HepG2 (cell line): ENCODE data around the gene STK4. TPM values are rescaled to one million over a fixed set of nuclear protein-coding genes. Genes with fewer than 3 reads are reported as not detected.

Source experiments
- ATAC-seq: fragments of 200-7000 bp; cut with Tn5 transposase; 3 replicates; pipeline ENCODE4 v1.9.1; 2020; ENCODE audit warnings: mild to moderate bottlenecking, moderate library complexity
- BruUV-seq: library from RNA; stranded (reverse); fragments of 400-500 nt; replicated peaks from 2 replicates; lab custom pipeline; 2021; lab: Mats Ljungman, UMichigan
- CTCF ChIA-PET: fragments of 300-600 bp; formaldehyde crosslinking; extraction: SDS; loops from one replicate; lab custom pipeline; 2021; ENCODE audit warnings: low total read pairs, inconsistent platforms, low intra/inter-chr PET ratio; lab: Yijun Ruan, JAX
- POLR2A ChIA-PET: fragments of 350-600 bp; sonication (Branson Sonifier 250); formaldehyde crosslinking; loops from one replicate; lab custom pipeline; 2020; ENCODE audit warnings: antibody characterized with exemption, inconsistent platforms; lab: Yijun Ruan, JAX
- DNase-seq: peaks from one replicate; pipeline ENCODE4 v3.0.0-alpha.2; 2015; ENCODE audit warnings: low spot score
- FAIRE-seq: peaks from 3 replicates; lab custom pipeline; 2011; peaks lifted over from hg19 to GRCh38; lab: Jason Lieb, UNC
- H2AFZ ChIP-seq: one replicate; pipeline ENCODE4 v1.6.1; 2011; ENCODE audit warnings: low read length, inconsistent platforms
- H3K27ac ChIP-seq: fragments of 300-600 bp; 3 replicates; pipeline ENCODE4 v1.8.0; 2011; ENCODE audit warnings: mixed run types, mild to moderate bottlenecking, mixed read lengths, low read length, inconsistent platforms; ENCODE audit not compliant: insufficient read depth; ENCODE audit errors: extremely low read length
- H3K27me3 ChIP-seq, 2 experiments: fragments of 200-600 bp in 1 of 2; 2 replicates in 1 of 2; 3 replicates in 1 of 2; pipeline versions ENCODE4 v1.6.0 to v1.8.0; 2011; ENCODE audit warnings: low read length in 2 of 2, mild to moderate bottlenecking in 2 of 2, moderate library complexity in 2 of 2, inconsistent platforms in 1 of 2; ENCODE audit not compliant: insufficient read depth in 2 of 2, control insufficient read depth in 1 of 2
- H3K36me3 ChIP-seq, 2 experiments: fragments of 200-600 bp in 1 of 2; replicated peaks in 1 of 2; 2 replicates in 1 of 2; 3 replicates in 1 of 2; pipeline versions ENCODE4 v1.5.1 to v1.8.0; 2011; ENCODE audit warnings: low read length in 2 of 2, inconsistent platforms in 1 of 2; ENCODE audit not compliant: insufficient read depth in 2 of 2, control insufficient read depth in 1 of 2
- H3K4me1 ChIP-seq: 2 replicates; pipeline ENCODE4 v1.5.1; 2012; ENCODE audit warnings: low read length, inconsistent platforms; ENCODE audit not compliant: insufficient read depth
- H3K4me2 ChIP-seq: 2 replicates; pipeline ENCODE4 v1.6.0; 2011; ENCODE audit warnings: low read depth, low read length, inconsistent platforms
- H3K4me3 ChIP-seq, 3 experiments: fragments of 200-600 bp in 1 of 3; sonication (generic), shearing (Covaris generic) in 1 of 3; replicated peaks in 1 of 3; 2 replicates each; pipeline ENCODE4 v1.5.1; 2011 to 2016; ENCODE audit warnings: low read length in 3 of 3, inconsistent platforms in 2 of 3, low read depth in 2 of 3, mild to moderate bottlenecking in 2 of 3, control low read depth in 1 of 3, mixed read lengths in 1 of 3; ENCODE audit not compliant: insufficient read depth in 1 of 3
- H3K79me2 ChIP-seq: one replicate; pipeline ENCODE4 v1.6.1; 2011; ENCODE audit warnings: low read length, inconsistent platforms; ENCODE audit not compliant: insufficient read depth
- H3K9ac ChIP-seq: 2 replicates; pipeline ENCODE4 v1.6.0; 2011; ENCODE audit warnings: mild to moderate bottlenecking, low read depth, low read length, inconsistent platforms; ENCODE audit not compliant: insufficient read depth
- H3K9me3 ChIP-seq: 2 replicates; pipeline ENCODE4 v1.5.1; 2012; ENCODE audit warnings: mild to moderate bottlenecking, low read length
- H4K20me1 ChIP-seq: 2 replicates; pipeline ENCODE4 v1.6.0; 2011; ENCODE audit warnings: inconsistent platforms, mild to moderate bottlenecking, low read length, moderate library complexity; ENCODE audit not compliant: insufficient read depth
- ATF4 ChIP-seq, 2 experiments: fragments of 450-650 bp in 1 of 2; sonication (generic) in 1 of 2; formaldehyde crosslinking; IDR thresholded peaks; 2 replicates each; pipeline versions ENCODE4 v1.5.0 to v1.8.0; 2020 to 2022; ENCODE audit warnings: mild to moderate bottlenecking in 1 of 2, missing genetic modification reagents in 1 of 2
- ATF7 ChIP-seq, 2 experiments: fragments of 450-650 bp in 1 of 2; sonication (generic) in 1 of 2; formaldehyde crosslinking in 1 of 2; IDR thresholded peaks; 2 replicates each; pipeline versions ENCODE4 v1.4.0 to v1.6.1; 2016 to 2020; ENCODE audit warnings: antibody characterized with exemption in 1 of 2, mild to moderate bottlenecking in 1 of 2, missing genetic modification reagents in 1 of 2
- CEBPB ChIP-seq: IDR thresholded peaks from 2 replicates; pipeline ENCODE4 v1.6.1; 2011; ENCODE audit warnings: low read depth, low read length, improper control_type of control experiment, borderline replicate concordance
- CEBPG ChIP-seq: IDR thresholded peaks from 2 replicates; pipeline ENCODE4 v1.6.1; 2016
- CREB1 ChIP-seq, 2 experiments: fragments of 450-650 bp in 1 of 2; IDR thresholded peaks; 2 replicates each; pipeline ENCODE4 v1.6.1; 2016 to 2017; ENCODE audit warnings: control low read depth in 1 of 2, mild to moderate bottlenecking in 1 of 2, missing compliant biosample characterization in 1 of 2, missing genetic modification characterization in 1 of 2
- FOSL2 ChIP-seq: sonication (generic); formaldehyde crosslinking; IDR thresholded peaks from 2 replicates; pipeline ENCODE4 v1.4.0; 2020; ENCODE audit warnings: missing genetic modification reagents
- MBD4 ChIP-seq: IDR thresholded peaks from 2 replicates; pipeline ENCODE4 v1.6.1; 2012; ENCODE audit warnings: low read length, inconsistent platforms, borderline replicate concordance
- ZBTB33 ChIP-seq: sonication (generic); formaldehyde crosslinking; IDR thresholded peaks from 2 replicates; pipeline ENCODE4 v1.4.0; 2020; ENCODE audit warnings: missing genetic modification reagents
- ZNF225 ChIP-seq: sonication (generic); formaldehyde crosslinking; IDR thresholded peaks from 2 replicates; pipeline ENCODE4 v1.4.0; 2020; ENCODE audit warnings: mild to moderate bottlenecking, missing genetic modification reagents
- ZNF644 ChIP-seq: IDR thresholded peaks from 2 replicates; pipeline ENCODE4 v1.6.1; 2016; ENCODE audit warnings: low read depth
- WGBS: methylation state at CpG from one replicate; pipeline ENCODE4 v1.1.6; 2017; ENCODE audit warnings: low lambda C conversion rate; 5-methylcytosine and 5-hydroxymethylcytosine counted together
- in situ Hi-C: cut with HindIII; loops from 2 replicates; pipeline ENCODE4 v1.10.0; 2017; ENCODE audit warnings: low pct_unique_long_range_greater_than_20kb; ENCODE audit not compliant: extremely low pct_ligation_motif_present
- intact Hi-C: fragments of 100-400 bp; cut with micrococcal nuclease; formaldehyde crosslinking; loops from one replicate; pipeline ENCODE4 v1.10.0; 2022; ENCODE audit not compliant: unreplicated experiment
- polyA plus RNA-seq, 8 experiments: library from polyadenylated mRNA; depleted of rRNA in 3 of 8; stranded (reverse) in 7 of 8; unstranded in 1 of 8; fragments of >200 nt; fragmentation: Illumina TruSeq in 4 of 8; extraction: Trizol in 4 of 8; gene quantifications; 2 replicates each; pipeline versions ENCODE4 v1.2.1 to v1.2.3, GENCODE V29; 2011 to 2016; ENCODE audit warnings: low read depth in 4 of 8, missing spikeins in 1 of 8, mixed read lengths in 1 of 8; ENCODE audit not compliant: insufficient read depth in 1 of 8
- total RNA-seq, 5 experiments: library from RNA; depleted of rRNA; stranded (reverse); fragments of >200 nt; fragmentation: Illumina TruSeq; extraction: Trizol; gene quantifications; 2 replicates each; pipeline ENCODE4 v1.2.3, GENCODE V29; 2016; ENCODE audit warnings: low read depth in 1 of 5

Gene STK4
- total and polyA plus RNA-seq, 2 of the 13 experiments (the other 11 are each of a cell fraction or from before 2014, with no cell fraction given): 25.6 to 38.3 TPM

- WGBS: 93% methylated on average over 10 of the region's 10 CpGs
- Histone ChIP-seq H2AFZ (no peak overlapping the region), H3K4me3 (no peak overlapping the region), H3K9me3 (no peaks in the 10 kb centered on the region), H3K27me3 (no peaks in the 10 kb centered on the region), H3K27ac (no peak overlapping the region), H3K79me2 (peaks cover 2% of the 10 kb centered on the region), H3K4me2 (no peak overlapping the region), H3K36me3 (peaks cover 2 to 23% of the 10 kb centered on the region in 2 experiments; a peak in 3 of 5 replicates), H4K20me1 (no peaks in the 10 kb centered on the region), H3K4me1 (no peaks in the 10 kb centered on the region), H3K9ac (no peak overlapping the region)
- ChIA-PET POLR2A (no interaction called here), CTCF (no interaction called here)
- no TSS peak for BruUV-seq
- peak; percentile 23 for DNase-seq
- FAIRE-seq: no peak
- in situ Hi-C loops (no loop called here), intact Hi-C loops (no loop called here)
- no peak for ATAC-seq
- TF ChIP-seq ZBTB33 (peak; percentile 100), CEBPG (peak; percentile 76), MBD4 (no peak), ZNF225 (CRISPR knock-in tag) (no peak), FOSL2 (CRISPR knock-in tag) (peak; percentile 94), ATF7 (IDR thresholded peaks at IDR 0.05) (peak; percentile 30), ATF7 (CRISPR knock-in tag; IDR thresholded peaks at IDR 0.05) (no peak), ATF4 (CRISPR knock-in tag; IDR thresholded peaks at IDR 0.05) (peak in 1 of 2 experiments; percentile 98; a peak in 2 of 4 replicates), ZNF644 (CRISPR knock-in tag) (peak; percentile 38; the same call in 1 of the 2 replicates), CEBPB (peak; percentile 80), CREB1 (IDR thresholded peaks at IDR 0.05) (no peak), CREB1 (CRISPR knock-in tag; IDR thresholded peaks at IDR 0.05) (no peak)
Observed at GRCh38 chr20:45036044-45036755, 69.9 kb downstream of the STK4 start.
